HG02763 (cell line): ENCODE results near the gene ATP2C1.
A peak's percentile ranks its signal among the peaks of the same experiment; 100 is the strongest.

Experiments used
- ATAC-seq: cut with Tn5 transposase; IDR thresholded peaks from one replicate; pipeline ENCODE4 v1.9.1; 2021; ENCODE audit warnings: mild to moderate bottlenecking, moderate library complexity; ENCODE audit not compliant: unreplicated experiment

Gene ATP2C1

GRCh38 chr3:130895690-130896488, 2.0 kb downstream of the ATP2C1 start:
- no peak for ATAC-seq

- no peak for ATAC-seq
These were observed 3.4 kb downstream of the ATP2C1 start for GRCh38 chr3:130897316-130897715.

- ATAC-seq = peak; percentile 49
These were observed 7.1 kb downstream of the ATP2C1 start for GRCh38 chr3:130900959-130901358.

- ATAC-seq = no peak
These were observed 7.8 kb downstream of the ATP2C1 start for GRCh38 chr3:130901463-130902204.

- no peak for ATAC-seq
These were observed 9.6 kb downstream of the ATP2C1 start for GRCh38 chr3:130903412-130903908.

GRCh38 chr3:130904491-130904890, 10.6 kb downstream of the ATP2C1 start:
- no peak for ATAC-seq

GRCh38 chr3:130905551-130905950, 11.7 kb downstream of the ATP2C1 start:
- no peak for ATAC-seq

- ATAC-seq = no peak
These were observed 12.6 kb downstream of the ATP2C1 start for GRCh38 chr3:130906374-130906995.

GRCh38 chr3:130907500-130907899, 13.6 kb downstream of the ATP2C1 start:
- no peak for ATAC-seq

- no peak for ATAC-seq
These were observed 14.1 kb downstream of the ATP2C1 start for GRCh38 chr3:130907966-130908365.

- ATAC-seq = no peak
These were observed 21.8 kb downstream of the ATP2C1 start for GRCh38 chr3:130915567-130916292.

- no peak for ATAC-seq
These were observed 22.8 kb downstream of the ATP2C1 start for GRCh38 chr3:130916507-130917167.

GRCh38 chr3:130918328-130918727, 24.4 kb downstream of the ATP2C1 start:
- ATAC-seq = no peak

GRCh38 chr3:130925628-130926027, 31.7 kb downstream of the ATP2C1 start:
- ATAC-seq = peak; percentile 66

- ATAC-seq = no peak
These were observed 32.6 kb downstream of the ATP2C1 start for GRCh38 chr3:130926504-130926903.

GRCh38 chr3:130929804-130930203, 35.9 kb downstream of the ATP2C1 start:
- ATAC-seq = no peak

GRCh38 chr3:130932979-130933378, 39.1 kb downstream of the ATP2C1 start:
- no peak for ATAC-seq

- no peak for ATAC-seq
These were observed 40.0 kb downstream of the ATP2C1 start for GRCh38 chr3:130933801-130934345.

- ATAC-seq = no peak
These were observed 40.7 kb downstream of the ATP2C1 start for GRCh38 chr3:130934442-130935089.
